Measurements from ENCODE around the gene ZBTB16.

The ZBTB16 gene

GRCh38 chr11:114166897-114167323 lies 107.4 kb downstream of the ZBTB16 start (continued):
- TF ChIP-seq ZSCAN18 (tag by site-specific recombination; IDR thresholded peaks at IDR 0.05) (no peak), ZNF639 (tag by site-specific recombination; IDR thresholded peaks at IDR 0.05) (peak; percentile 88; the same call in 1 of the 2 replicates), ZXDB (tag by site-specific recombination; IDR thresholded peaks at IDR 0.05) (peak; percentile 73), TSHZ1 (tag by site-specific recombination; IDR thresholded peaks at IDR 0.05; ENCODE audit: borderline replicate concordance) (0 out of 2 replicates have a peak, but pooled peaks have one; percentile 26), GFI1B (tag by site-specific recombination; IDR thresholded peaks at IDR 0.05) (peak; percentile 35; the same call in 1 of the 2 replicates), ZNF558 (tag by site-specific recombination; IDR thresholded peaks at IDR 0.05) (peak; percentile 71), ZBTB11 (tag by site-specific recombination; conservative IDR thresholded peaks at IDR 0.05; ENCODE audit: low read depth) (no peak), ZNF2 (tag by site-specific recombination; IDR thresholded peaks at IDR 0.05) (peak; percentile 68)

- H3K4me1 ChIP-seq (ENCODE audit: control insufficient read depth, insufficient read depth, low read length) = peaks cover 18% of the 10 kb centered on the region
- ChIA-PET POLR2A (interaction anchor here (1.5 to 1.7 kb wide), 2 partner anchors 15 to 107 kb away, joined by 3 to 5 read pairs; no protein-coding TSS in a partner anchor), CTCF (interaction anchor here (0.5 to 3.4 kb wide), 4 partner anchors 13 to 172 kb away, joined by 3 to 12 read pairs (median 4); no protein-coding TSS in a partner anchor)
- TF ChIP-seq OVOL3 (tag by site-specific recombination; IDR thresholded peaks at IDR 0.05) (no peak), ZBTB49 (tag by site-specific recombination; IDR thresholded peaks at IDR 0.05; ENCODE audit: low read depth) (no peak), ZBTB20 (tag by site-specific recombination; IDR thresholded peaks at IDR 0.05) (no peak), ZNF362 (tag by site-specific recombination; IDR thresholded peaks at IDR 0.05) (0 out of 2 replicates have a peak, but pooled peaks have one; percentile 28), ZNF366 (tag by site-specific recombination; conservative IDR thresholded peaks at IDR 0.05) (no peak), ZNF2 (tag by site-specific recombination; IDR thresholded peaks at IDR 0.05) (no peak), ZNF548 (tag by site-specific recombination; IDR thresholded peaks at IDR 0.05) (no peak), PRDM1 (tag by site-specific recombination; IDR thresholded peaks at IDR 0.05) (no peak), ZIC2 (tag by site-specific recombination; IDR thresholded peaks at IDR 0.05) (no peak), TCF7L2 (IDR thresholded peaks at IDR 0.05; ENCODE audit: borderline replicate concordance, low read depth, low read length) (0 out of 2 replicates have a peak, but pooled peaks have one; percentile 12)
- H3K36me3 ChIP-seq (ENCODE audit: control insufficient read depth in 2 of 2, insufficient read depth in 1 of 2, low read length in 2 of 2) = no peaks in the 10 kb centered on the region
- H3K27ac ChIP-seq (ENCODE audit: extremely low read depth, low read depth, low read length) = peak overlapping the region; percentile 48
- H3K4me3 ChIP-seq (ENCODE audit: low read depth, low read length) = no peak overlapping the region
- no peaks in the 10 kb centered on the region for H3K9me3 ChIP-seq (ENCODE audit: control insufficient read depth, insufficient read depth, low read depth, low read length)
Observed at GRCh38 chr11:114167355-114167754, 107.8 kb downstream of the ZBTB16 start.

All from HEK293 (cell line).